D341Med (cell line): ENCODE data around the gene PER1.
A peak's percentile ranks its signal among the peaks of the same experiment; 100 is the strongest.

Experiments used
- DNase-seq: peaks from one replicate; pipeline ENCODE4 v3.0.0; 2012; ENCODE audit warnings: low spot score

Gene PER1, protein sequence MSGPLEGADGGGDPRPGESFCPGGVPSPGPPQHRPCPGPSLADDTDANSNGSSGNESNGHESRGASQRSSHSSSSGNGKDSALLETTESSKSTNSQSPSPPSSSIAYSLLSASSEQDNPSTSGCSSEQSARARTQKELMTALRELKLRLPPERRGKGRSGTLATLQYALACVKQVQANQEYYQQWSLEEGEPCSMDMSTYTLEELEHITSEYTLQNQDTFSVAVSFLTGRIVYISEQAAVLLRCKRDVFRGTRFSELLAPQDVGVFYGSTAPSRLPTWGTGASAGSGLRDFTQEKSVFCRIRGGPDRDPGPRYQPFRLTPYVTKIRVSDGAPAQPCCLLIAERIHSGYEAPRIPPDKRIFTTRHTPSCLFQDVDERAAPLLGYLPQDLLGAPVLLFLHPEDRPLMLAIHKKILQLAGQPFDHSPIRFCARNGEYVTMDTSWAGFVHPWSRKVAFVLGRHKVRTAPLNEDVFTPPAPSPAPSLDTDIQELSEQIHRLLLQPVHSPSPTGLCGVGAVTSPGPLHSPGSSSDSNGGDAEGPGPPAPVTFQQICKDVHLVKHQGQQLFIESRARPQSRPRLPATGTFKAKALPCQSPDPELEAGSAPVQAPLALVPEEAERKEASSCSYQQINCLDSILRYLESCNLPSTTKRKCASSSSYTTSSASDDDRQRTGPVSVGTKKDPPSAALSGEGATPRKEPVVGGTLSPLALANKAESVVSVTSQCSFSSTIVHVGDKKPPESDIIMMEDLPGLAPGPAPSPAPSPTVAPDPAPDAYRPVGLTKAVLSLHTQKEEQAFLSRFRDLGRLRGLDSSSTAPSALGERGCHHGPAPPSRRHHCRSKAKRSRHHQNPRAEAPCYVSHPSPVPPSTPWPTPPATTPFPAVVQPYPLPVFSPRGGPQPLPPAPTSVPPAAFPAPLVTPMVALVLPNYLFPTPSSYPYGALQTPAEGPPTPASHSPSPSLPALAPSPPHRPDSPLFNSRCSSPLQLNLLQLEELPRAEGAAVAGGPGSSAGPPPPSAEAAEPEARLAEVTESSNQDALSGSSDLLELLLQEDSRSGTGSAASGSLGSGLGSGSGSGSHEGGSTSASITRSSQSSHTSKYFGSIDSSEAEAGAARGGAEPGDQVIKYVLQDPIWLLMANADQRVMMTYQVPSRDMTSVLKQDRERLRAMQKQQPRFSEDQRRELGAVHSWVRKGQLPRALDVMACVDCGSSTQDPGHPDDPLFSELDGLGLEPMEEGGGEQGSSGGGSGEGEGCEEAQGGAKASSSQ (N-terminal part only)

DNA sequence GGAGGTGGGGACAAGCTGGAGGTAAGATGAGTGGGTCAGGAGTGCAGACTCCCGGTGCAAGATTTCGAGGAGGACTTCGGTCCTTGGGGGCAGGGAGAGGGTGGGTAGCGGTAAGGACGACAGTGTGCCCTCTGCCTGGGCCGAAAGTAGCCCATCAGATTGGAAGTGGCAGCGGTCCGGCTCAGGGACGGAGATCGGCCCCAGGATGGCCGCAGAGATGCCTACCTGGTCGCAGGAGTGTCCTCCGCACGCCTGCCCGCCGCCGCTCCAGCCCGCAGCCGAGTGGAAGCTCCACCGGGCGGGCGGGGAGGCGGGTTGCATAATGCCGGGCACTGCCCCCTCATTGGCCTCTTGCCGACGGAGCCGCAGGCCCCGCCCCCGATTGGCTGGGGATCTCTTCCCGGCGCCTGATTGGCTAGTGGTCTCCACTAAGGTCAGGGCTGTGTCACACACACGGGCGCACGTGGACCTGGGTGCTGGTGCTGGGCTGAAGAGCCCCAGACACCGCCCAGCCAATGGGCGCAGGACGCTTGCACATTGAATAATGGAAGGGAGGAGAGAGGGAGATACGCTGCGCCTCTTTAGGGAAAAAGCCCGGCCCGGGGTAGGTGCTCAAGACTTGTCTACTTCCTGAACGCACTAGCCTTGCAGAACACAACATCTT, at the start of gene PER1:
Gene PER1 (minus strand): TSS at position 293 of the 664 bp plus-strand sequence. CDS start 1,698 bp downstream, outside the sequence.
- DNase-seq: peak; percentile 87

DNA sequence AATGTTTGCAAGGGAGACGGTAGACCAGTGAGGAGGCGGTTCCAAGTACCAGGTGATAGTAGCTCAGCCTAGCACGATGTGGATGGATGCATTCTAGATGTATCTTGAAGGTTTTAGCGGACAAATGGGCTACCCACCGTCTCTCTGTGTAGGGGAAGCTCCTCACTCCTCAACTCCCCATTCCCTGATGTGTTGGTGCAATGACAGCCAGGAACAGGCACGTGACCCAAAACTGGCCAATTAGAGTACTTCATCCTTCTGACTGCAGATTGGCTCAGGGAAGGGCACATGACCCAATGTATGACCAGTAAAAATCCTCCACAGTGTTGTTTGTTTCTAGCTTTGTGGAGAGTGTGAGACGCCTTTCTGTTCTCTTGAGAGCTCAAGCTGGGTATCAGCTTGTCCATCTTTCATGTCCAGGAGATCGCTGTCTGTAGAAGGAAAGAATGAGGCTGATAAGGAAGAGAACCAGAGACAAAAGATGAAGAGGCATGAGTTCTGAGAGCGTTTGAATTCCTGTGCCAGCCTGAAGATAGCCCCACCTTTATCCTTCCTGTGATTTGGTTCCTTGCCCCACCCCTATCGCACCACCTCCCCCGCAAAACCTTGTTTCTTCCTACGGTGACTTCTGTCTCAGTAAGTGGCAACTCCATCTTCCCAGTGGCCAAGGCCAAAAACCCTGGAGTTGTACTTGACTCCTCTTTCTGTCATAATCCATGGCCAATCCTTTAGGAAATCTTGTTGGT, 40.0 kb upstream of the PER1 start:
- no peak for DNase-seq

DNA sequence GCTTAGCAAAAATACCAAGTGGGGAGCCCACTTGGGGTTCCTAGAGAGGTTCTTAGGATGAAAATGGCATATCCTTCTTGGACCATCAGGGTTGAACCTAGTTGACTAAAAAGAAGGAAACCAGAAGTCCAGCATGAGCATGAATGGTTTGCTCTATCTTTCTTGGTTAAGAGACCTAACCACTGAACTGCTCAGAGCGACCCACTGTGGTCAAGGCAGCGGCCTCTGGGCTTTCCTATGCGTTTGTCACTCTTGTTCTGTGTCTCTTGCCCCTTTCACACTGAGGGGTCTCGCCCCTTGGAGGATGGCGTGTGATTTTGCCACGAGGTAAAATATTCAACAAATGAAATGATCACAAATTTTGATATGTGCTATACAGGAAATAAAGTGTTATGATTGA, 38.3 kb upstream of the PER1 start:
- no peak for DNase-seq

DNA sequence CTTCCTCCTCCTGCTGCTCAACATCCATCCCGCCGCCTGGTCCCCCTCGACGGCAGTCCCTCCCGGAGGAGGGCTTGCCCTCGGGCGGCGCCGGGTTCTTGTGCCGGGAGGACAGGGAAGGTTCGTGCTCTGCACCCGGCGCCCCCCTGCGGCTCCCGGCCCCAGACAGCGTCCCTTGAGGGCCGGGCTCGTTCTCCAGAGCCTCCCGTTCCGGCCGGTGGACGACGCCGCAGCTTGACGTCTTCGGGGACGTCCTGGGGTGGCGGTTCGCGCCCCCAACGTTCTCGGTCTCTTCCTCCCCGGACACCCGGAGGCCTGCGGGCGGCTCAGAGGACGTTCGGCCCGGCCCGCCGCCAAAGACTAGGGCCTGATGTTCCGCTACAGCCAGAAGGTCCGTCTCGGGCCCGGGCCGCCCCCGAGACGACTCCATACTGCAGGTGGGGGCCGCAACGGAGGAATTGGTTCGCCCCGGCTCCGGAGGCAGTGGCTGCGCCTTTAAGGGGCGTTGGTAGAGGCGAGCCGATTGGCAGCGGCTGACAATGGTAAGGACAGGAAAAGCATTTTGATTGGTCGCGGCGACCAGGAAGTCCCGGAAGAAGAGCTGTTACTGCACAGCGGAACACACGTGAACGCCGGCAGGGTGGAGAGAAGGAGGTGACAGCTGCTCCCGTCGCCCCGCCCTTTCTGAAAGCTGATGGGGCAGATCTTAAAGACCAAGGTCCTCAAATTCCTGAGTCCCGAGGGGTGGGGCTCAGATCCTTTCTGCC, 37.7 kb upstream of the PER1 start, which contains the start of gene BORCS6:
Gene BORCS6 (minus strand): TSS at position 470 of the 767 bp plus-strand sequence. CDS start 40 bp downstream, at position 430.
- DNase-seq: peak; percentile 81

DNA sequence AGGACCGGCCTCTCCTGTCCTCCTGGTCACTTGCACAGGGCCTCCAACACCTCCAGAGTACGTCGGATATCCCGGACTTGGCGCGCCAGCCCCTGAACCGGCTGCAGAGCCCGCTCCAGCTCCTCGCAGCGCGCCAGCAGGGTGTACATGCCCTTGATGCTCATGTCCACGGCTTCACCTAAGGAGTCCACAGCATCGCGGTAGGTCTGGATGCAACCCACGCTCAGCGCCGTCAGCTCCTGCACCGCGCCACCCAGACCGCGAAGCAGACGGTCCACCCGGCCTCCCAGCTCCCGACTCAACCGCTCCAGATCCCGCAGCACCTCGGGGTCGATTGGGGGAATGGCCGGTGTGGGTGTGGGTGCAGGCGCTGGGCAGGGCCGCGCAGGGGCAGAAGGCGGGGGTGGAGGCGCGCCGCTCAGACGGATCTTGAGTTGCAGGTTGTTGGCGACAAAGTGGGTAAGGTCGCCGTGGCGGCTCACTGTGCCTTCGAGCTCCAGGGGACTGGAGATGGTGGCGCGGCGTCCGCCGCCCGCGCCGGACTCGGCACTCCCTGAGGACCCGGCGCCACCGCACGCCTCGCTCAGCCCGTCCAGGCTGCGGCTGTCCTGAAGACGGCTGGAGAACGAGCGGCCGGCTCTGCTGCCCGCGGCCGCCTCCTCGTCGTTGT, 37.0 kb upstream of the PER1 start:
- DNase-seq: no peak

DNA sequence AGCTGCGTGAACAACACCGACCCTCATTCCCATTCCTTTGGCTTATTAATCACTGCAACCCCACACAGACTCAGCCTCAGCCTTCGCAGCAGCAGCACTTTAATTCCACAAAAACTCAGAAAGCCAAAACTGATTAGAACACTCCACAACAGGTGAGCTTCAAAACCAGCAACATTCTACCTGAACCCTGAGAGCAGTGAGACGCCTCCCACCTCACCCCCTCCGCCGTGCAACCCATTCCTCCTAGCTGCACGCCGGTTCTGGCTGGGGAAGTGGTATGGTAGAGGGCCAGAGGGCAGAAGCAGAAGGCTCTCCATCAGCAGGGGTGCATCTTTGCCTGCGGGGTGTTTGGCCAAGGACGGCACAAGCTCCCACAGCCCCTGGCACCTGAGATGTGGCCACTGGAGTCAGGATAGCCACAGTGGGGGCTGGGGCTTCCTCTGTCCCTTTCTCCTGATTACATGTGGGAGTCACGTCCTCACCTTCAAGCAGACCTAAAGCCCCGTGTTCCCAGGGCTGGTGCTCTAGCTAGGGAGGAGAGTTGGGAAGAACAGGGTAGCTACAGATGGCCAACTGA, 36.1 kb upstream of the PER1 start:
- no peak for DNase-seq

DNA sequence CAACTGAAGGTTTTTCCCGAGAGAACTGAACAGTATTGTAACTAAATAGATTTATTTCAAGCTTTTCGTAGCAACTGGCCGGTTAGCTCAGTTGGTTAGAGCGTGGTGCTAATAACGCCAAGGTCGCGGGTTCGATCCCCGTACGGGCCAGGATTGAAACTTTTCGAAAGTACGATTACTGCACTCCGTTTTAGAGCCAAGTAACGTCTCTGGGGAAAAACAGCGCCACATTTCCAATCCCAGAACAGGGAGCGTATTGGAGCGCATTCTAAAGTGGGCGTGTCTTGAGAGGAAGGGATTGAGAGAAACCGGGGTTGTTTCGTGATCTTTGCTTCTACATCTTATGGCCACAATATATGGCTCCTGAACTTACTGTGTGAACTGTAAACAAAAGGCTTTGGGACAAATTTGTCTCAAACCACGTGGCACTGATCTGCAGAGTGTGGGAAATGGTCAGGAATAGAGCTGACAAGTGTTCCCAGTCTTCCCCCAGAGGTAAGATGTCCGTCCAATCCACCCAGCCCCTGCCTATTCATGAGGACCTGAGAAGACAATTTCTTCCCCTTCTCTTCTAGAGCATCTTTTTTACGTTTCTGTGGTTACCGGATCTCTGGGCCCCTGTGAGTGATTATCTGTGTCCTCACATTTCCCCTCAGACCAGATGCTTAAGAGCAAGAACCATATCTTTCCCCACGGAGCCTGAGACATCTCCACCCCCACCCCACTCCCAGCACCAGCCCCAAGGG, 35.5 kb upstream of the PER1 start:
- DNase-seq: peak; percentile 53

DNA sequence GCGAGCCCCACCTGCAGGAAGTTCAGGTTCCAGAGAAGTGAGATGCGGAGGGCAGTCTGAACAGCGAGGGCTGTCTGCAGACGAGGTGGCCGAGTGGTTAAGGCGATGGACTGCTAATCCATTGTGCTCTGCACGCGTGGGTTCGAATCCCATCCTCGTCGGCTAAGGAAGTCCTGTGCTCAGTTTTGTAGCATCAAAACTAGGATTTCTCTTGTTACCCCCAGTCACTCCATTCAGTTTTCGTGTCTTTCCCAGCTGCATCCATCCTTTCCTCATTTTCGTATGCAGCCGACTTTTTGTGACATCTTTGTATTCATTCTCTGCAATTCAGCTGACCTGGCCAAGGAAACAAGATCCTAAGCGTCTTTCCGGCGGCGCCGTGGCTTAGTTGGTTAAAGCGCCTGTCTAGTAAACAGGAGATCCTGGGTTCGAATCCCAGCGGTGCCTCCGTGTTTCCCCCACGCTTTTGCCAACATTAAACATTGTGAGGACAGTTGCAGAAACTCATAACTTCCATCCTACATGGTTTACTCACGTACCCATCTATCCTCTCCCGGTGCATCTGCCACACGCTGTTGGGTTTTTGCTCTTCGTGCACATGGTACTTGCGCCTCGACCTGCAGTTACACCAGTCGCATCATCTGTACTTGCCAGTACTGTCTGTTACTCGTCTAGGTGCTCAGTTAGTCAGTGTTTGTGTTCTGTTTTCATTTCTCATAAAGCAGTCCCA, 34.7 kb upstream of the PER1 start:
- DNase-seq: peak; percentile 57

DNA sequence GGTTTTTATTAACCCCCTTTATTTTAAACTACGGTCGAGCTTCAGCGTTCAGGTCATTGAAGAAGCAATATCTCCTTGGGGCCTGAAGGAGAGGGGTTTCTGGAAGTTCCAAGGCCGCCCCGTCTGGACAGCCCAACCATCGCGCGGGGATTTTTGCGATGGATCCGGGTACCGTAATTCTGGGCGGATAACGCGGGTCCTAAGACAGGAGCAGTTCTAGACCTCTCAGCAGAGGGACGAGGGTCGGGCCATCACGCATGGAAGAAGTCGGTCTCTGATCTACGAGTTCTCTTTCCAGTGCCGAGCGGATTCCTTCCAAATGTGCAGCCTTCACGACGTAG, 34.2 kb upstream of the PER1 start:
- DNase-seq: no peak

DNA sequence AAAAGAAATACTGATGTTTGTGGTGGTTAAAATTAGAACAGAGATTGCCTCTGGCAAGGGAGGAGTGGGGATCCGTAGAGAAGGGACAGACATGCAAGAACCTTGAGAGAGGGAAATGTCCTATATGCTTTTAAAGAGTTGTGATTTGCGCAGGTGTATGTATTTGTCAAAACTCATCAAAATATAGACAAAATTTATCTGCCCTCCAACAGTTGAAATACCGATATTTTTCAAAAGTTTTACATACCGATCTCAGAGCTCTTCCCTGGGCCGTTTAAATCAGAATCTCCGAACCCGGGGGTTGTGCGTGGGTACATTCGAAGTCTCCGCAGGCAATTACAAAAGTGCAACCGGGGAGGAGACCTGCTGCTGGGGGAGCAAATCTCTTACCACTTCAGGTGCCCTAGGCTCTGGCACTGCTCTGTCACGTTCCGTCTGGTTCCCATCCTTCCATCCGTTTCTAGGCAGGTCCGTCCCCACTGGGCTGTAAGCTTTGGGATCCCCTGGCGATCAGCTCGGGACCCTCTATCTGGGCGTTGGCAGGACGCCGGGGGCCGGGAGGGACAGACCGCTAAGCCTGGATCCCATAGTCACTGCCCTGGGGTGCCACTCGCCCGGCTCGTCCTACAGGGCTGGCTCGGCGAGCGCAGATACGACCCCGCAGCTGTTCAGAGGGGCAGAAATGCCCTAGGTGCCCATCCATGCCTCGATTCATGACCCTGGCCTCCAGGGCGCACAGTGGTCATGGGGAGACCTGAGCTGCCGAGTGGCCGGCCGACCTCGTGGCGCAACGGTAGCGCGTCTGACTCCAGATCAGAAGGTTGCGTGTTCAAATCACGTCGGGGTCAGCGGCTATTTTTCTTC, 33.6 kb upstream of the PER1 start:
- DNase-seq: peak; percentile 59

DNA sequence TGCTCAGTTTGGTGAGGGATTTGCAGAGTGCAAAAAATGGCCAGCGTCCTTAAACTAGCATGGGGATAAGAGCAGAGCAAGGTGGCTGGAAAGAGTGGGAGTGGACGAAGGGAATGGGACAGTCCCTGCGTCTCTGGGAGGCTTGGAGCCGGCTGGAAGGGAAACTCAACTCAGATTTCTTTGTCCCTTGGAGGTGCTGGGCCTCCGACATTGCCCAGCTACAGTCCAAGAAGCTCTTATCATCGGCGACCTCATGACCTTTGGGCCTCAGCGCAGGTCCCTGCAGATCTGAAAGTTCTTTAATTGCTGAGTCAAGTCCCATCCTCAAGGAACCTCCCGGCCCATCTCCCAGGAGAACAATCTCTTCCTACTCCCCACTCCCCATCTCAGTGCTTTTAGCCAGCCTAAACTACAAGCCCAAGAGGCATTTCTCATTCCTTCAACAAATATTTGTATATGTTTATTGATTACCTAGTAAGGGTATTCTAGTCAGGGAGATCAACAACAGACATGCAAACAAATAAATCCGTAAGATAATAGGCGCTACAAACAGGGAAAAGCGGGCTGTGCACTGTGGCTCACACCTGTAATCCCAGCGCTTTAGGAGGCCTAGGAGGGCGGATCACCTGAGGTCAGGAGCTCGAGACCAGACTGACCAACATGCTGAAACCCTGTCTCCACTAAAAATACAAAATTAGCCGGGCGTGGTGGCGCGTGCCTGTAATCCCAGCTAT, 25.0 kb upstream of the PER1 start:
- DNase-seq: no peak

DNA sequence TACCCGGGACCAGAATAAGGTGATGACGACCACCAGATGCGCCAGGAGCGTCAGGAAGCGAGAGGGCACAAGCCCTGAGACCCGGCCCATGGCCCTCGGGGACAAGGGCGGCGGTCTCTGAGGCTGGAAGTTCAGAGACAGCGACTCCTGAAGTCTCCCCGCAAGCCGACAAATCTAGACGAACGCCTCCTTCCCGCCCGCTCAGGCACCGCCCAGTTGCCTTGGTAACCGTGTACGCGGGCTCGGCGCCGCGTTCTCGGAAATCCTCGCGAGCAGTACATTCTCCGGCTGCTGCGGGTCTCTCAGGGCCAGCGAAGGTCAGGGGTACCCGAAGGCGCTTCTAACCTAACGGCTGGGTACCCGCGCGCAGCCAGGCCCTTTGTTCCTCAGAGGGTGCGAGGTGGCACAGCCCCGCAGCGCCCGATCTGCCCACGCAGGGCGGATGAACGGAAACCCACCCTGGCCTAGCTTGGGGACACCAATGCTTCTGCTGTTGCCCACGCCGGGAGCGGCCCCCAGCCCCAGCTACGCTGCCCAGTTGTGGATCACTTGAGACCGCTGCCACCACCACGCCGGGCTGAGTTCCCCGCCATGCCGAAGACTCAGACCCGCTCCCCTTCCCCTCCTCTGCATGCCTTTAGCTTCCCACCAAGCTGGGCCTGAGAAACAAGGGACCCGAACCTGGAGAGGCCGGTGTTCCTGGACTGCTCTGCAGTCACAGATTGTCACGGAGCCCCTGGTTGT, 24.2 kb upstream of the PER1 start, which contains the start of gene TMEM107:
Gene TMEM107 (minus strand): TSS at position 184 of the 744 bp plus-strand sequence. CDS start 94 bp downstream, at position 90.
- DNase-seq: peak; percentile 80

DNA sequence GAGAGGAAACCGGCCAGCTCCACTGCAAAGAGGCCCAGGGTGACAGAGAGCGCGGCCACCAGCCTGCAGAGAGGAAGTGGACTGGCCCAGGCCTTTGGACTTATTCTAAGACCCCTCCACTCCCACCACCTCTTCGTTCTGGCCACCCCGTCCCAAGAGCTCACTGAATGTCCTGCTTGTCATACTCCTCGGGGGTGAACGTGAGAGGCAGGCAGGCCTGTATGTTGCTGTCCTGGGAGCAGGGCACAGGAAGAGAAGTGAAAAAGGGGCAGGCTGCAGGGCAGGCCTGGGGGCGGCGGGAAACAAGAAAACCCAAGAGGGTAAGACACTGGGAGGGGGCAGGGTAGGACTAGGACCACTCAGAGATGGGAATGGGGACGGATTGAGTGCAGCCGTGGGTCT, 23.6 kb upstream of the PER1 start:
- DNase-seq: no peak

DNA sequence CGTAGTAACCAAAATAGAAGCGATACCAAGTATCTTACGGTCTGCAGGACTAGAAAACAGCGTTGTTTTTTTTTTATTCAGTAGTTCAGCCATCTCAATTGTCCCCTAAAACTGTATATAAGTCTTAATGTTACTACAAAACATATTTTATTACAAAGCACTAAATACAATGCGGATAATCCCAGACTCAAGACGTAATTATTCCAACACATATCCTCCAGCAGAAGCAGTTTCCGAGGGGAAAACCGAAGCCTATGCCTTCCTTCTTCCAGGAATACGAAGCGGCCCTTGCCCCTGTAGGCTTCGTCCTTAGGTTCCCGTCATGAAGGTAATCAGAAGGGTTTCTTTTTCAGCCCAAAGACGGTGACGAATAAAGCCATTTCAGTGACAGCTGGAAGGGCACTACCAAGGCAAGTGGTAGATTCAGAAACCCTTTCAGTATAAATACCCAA, 21.7 kb upstream of the PER1 start:
- DNase-seq: no peak
